ENCODE data around the gene PAM.
"Not testable (repeated sequence)": the region's sequence is repeated elsewhere in the genome, so short reads cannot be mapped to it uniquely, and the experiment has no call there.

The PAM gene

DNA sequence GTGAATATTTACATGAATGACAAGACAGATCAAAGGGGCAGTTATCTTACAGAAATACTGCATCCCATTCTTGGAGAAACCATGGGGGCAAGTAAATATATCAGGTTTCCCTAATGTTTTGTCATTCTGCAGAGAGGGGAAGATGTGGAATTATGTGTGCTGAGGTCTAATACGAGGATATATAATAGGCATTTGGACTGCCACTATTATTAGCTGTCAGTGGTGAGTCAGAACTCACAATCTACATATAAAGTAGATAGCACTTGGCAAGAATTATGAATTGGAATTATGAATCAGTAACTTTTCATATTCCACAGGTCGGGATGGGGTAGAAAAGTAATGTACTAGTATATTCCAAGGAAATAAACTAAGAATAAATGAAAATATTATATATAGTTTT is 243.1 kb downstream of the PAM start:
- in situ Hi-C loops (cut with MboI; ENCODE audit: low sequenced_read_pairs, unreplicated experiment) = no loop called here
- TF ChIP-seq CTCF (IDR thresholded peaks at IDR 0.05; ENCODE audit: borderline replicate concordance, control extremely low read depth, extremely low read depth, insufficient read depth, missing control alignments) = no peak
- DNase-seq (ENCODE audit: low spot score) = no peak

GRCh38 chr5:102999191-102999590 is 244.1 kb downstream of the PAM start:
- in situ Hi-C loops (cut with MboI; ENCODE audit: low sequenced_read_pairs, unreplicated experiment) = no loop called here
- TF ChIP-seq CTCF (IDR thresholded peaks at IDR 0.05; ENCODE audit: borderline replicate concordance, control extremely low read depth, extremely low read depth, insufficient read depth, missing control alignments) = no peak
- DNase-seq (ENCODE audit: low spot score) = no peak

GRCh38 chr5:102999621-103000020 is 244.5 kb downstream of the PAM start:
- in situ Hi-C loops (cut with MboI; ENCODE audit: low sequenced_read_pairs, unreplicated experiment); DNase-seq (ENCODE audit: low spot score): not testable (repeated sequence)

- DNase-seq (ENCODE audit: low spot score) = no peak
- in situ Hi-C loops (cut with MboI; ENCODE audit: low sequenced_read_pairs, unreplicated experiment) = no loop called here
- TF ChIP-seq CTCF (IDR thresholded peaks at IDR 0.05; ENCODE audit: borderline replicate concordance, control extremely low read depth, extremely low read depth, insufficient read depth, missing control alignments) = no peak
These were observed 245.0 kb downstream of the PAM start for GRCh38 chr5:103000089-103000488.

DNA sequence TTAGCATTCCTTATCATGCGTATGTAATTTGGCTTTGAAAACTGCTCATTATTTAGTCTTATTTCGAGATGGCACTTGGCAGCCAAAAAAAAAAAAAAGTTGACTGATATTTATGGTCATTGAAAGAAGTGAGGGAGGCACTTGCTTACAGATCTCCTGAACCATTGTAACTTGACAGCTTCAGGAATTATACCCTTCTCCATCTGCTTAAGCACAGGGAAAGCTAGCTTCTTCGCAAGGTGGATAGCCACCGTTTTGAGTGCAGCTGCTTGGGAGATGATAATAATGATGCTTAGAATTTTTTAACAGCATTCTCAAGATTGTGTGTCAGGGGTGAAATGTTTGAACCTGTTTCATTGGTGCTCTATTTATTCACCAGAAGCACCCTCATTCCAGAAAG is 248.8 kb downstream of the PAM start:
- no peak for DNase-seq (ENCODE audit: low spot score)
- in situ Hi-C loops (cut with MboI; ENCODE audit: low sequenced_read_pairs, unreplicated experiment) = no loop called here
- no peak for TF ChIP-seq CTCF (IDR thresholded peaks at IDR 0.05; ENCODE audit: borderline replicate concordance, control extremely low read depth, extremely low read depth, insufficient read depth, missing control alignments)

DNA sequence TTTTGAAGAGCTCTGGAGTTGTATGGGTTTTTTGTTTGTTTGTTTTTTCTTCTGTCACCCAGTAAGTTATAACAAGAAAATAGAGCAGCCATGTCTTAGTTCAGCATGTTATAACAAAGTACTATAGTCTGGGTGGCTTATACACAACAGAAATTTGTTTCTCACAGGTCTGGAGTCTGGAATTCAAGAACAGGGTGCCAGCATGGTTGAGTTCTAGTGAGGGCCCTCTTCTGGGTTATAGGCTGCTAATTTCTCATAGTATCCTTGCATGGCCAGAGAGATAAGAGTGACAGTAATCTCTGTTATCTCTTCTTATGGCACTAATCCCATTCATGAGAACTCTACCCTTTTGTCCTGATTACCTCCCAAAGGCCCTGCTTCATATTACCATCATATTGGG is 250.2 kb downstream of the PAM start:
- TF ChIP-seq CTCF (IDR thresholded peaks at IDR 0.05; ENCODE audit: borderline replicate concordance, control extremely low read depth, extremely low read depth, insufficient read depth, missing control alignments) = no peak
- no peak for DNase-seq (ENCODE audit: low spot score)
- in situ Hi-C loops (cut with MboI; ENCODE audit: low sequenced_read_pairs, unreplicated experiment) = no loop called here

DNA sequence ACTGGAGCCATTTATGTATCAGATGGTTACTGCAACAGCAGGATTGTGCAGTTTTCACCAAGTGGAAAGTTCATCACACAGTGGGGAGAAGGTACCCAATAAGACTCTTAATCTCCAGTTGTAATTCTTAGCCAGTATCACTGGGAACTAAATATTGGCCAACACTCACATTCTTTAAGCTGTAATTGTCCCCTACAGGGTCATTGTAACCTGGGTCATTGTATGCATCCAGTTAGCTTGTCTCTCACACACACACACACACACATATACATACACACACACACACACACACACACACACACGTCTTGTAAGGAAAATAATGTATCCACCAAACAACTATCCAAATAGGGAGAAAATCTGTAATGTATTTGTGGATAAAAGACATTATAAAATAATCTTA is 251.8 kb downstream of the PAM start:
- TF ChIP-seq CTCF (IDR thresholded peaks at IDR 0.05; ENCODE audit: borderline replicate concordance, control extremely low read depth, extremely low read depth, insufficient read depth, missing control alignments) = no peak
- in situ Hi-C loops (cut with MboI; ENCODE audit: low sequenced_read_pairs, unreplicated experiment) = no loop called here
- no peak for DNase-seq (ENCODE audit: low spot score)

Measured in GM13976 (cell line).